HTR-8/SVneo (cell line): Measurements from ENCODE around the gene NNMT.

ENCODE experiments used
- DNase-seq: peaks from one replicate; pipeline ENCODE4 v3.0.0; 2011; ENCODE audit warnings: low spot score, mixed read lengths; ENCODE audit not compliant: insufficient read length
- FAIRE-seq: peaks from 2 replicates; lab custom pipeline; 2011; peaks lifted over from hg19 to GRCh38; lab: Jason Lieb, UNC

The NNMT gene

DNA sequence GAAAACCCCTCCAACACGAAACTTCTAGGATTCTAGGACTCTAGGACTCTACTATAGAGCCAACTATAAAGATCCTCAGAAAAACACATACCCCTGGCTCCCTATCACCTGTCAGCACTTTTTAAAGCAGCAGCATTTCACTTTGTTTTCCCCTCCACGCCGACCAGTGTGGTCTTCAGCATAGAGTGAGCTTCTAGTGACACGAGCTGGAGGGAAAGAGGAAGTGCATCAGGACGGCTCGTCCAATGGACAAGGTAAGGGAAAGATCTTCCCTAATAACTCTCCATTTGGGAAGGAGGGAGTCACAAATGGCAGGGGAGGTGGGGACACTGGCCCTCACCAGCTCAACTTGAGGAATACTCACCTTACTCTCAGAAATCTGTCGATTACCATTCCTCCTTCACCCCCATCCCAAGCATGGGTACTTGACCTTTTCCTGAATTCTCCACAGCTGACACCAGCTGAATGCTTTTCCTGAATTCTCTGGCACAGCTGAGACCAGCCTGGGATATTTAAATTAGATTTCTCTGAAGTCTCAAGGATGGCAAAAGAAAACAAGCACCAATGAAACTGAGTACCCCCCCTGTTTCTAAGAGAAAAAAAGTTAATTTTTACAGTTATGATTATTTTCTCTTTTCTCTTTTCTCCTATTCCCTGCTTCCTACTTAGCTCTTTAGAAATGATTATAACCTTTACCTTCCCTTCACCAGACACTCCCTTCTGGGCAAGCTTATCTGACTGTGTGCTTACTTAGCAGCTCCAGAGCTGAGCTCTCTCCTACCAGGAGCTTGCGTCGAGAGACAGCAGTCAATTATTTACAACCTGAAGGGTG lies 33.3 kb upstream of the NNMT start:
- FAIRE-seq = peak; percentile 79
- peak; percentile 68 for DNase-seq

DNA sequence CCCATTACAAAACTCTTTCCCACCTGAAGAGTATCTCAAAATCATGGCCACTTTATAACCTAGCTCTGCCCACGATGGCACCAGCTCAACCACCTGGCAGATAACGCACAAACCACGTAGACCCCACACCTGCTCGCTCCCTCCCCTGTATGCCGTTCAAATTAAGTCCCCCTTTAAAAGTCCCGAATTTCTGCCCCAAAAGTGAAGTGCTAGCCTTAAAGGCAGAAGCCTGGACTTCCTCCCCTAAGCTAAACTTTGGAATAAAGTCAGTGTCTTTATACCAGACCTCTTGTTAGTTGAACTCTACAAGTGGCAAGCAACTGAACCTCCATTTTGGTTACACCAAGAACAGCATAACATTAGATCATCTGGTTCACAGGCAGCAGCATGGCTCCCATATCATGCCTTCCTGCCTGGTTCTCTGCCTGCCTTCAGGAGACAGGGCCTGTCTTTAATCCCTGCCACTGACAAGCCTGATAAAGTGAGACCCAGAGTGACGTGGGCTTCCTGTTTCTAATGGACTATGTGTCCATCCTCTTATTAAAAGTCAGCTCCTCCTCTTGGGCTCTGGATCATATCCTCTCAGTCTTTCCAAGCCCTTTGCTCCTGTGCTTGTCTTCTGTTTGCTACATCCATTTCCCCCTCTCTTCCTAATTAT lies 32.6 kb upstream of the NNMT start:
- FAIRE-seq (no peak), DNase-seq (no peak)

DNA sequence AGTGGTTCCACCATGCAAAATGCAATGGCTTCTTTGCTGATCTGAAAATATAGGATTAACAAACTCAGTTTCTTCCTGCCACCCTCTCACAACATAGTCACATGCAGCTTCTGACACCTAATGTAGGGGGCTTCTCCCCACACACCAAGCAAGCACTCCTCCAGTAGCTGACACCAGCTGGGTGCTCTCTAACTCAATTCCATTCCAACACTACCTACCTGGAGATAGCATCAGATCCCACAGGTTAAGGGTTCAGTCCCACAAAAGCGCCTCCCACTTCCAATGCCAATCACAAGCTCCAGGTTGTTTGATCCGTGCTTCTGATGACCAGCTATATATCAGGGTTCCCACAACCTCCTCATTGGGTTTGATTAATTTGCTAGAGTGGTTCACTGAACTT lies 31.8 kb upstream of the NNMT start:
- FAIRE-seq (no peak), DNase-seq (no peak)

GRCh38 chr11:114265122-114265878 lies 30.9 kb upstream of the NNMT start:
- FAIRE-seq (no peak), DNase-seq (no peak)

GRCh38 chr11:114269498-114269897 lies 26.7 kb upstream of the NNMT start:
- DNase-seq (no peak), FAIRE-seq (no peak)

DNA sequence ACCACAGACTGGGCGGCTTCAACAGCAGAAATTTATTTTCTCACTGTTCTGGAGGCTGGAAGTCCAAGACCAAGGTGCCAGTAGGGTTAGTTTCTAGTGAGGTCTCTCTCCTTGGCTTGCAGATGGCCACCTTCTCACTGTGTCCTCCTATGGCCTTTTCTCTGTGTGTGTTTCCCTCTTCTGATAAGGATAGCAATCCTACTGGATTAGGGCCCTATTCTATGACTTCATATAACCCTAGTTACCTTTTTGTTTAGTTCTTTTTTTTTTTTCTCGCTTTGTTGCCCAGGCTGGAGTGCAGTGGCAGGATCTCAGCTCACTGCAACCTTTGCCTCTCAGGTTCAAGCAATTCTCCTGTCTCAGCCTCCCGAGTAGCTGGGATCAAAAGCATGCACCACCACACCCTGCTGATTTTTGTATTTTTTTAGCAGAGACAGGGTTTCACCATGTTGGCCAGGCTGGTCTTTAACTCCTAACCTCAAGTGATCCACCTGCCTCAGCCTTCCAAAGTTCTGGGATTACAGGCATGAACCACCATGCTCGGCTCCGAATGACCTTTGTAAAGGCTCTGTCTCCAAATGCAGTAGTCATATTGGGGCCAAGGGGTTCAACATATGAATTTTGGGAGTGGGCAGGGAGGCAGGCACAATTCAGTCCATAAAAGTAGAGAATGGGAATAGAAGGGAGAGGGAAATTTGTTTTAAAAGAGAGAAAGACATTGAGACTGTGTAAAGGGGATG lies 25.5 kb upstream of the NNMT start:
- FAIRE-seq (no peak), DNase-seq (no peak)

- FAIRE-seq (no peak), DNase-seq (no peak)
These were observed 24.9 kb upstream of the NNMT start for GRCh38 chr11:114271316-114271715.

DNA sequence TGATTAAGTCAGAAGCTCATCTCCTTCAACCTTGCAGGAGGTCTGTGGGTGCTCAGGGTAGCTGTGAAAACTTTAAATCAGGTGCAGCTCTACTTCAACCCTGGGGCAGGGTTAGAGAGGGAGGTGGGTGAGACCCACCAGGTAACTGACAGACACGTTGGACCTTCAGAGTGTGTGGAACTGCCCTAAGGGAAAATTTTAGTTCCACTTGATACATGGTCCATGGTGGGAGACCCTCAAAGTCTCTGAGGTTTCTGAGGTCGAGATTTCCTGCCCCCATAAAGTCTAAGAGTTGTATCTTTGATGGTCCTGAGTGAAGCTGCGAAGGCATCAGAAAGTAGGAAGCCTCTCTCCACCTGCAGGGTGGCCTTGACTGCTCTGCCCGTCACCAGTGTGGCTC lies 23.9 kb upstream of the NNMT start:
- DNase-seq (no peak), FAIRE-seq (no peak)

DNA sequence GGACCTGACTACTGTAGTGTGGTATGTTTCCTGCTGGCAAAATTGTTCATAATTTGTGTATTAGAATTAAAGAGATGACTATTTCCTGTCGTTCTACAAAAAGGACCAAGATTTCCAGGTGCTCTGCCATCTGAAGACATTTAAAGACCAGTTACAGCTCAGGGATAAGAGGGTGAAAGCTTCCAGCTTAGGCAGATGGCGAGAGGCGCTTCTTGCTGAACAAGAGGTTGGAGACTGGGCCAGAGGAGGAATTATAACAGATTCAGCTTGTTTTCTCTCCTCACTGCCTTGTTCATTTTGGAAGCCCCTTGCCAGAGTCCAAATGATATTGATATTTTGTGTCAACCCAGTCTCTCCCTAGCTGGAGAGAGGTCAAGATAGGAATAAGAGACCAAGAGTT lies 23.1 kb upstream of the NNMT start:
- FAIRE-seq = no peak
- DNase-seq = no peak

GRCh38 chr11:114273890-114274635 lies 22.1 kb upstream of the NNMT start:
- DNase-seq (no peak), FAIRE-seq (no peak)

DNA sequence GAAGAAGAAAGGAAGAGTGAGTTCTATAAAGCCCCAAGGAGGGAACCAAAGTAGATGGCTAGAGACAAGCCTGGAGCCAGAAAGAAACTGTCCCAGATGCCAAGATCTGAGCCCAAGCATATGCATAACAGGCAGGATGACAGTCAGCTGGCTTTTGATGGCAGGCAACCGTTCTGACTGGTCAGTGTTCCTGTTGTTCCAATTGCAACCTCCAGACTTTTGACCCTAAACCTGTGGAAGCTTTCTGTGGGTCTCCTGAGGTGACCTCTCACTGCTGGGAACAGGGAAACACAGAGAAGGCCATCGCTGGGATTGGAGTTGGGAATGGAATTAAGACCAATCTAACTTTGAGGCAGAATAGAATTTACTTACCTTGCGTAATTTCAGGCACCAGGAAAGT lies 21.6 kb upstream of the NNMT start:
- FAIRE-seq (no peak), DNase-seq (no peak)

DNA sequence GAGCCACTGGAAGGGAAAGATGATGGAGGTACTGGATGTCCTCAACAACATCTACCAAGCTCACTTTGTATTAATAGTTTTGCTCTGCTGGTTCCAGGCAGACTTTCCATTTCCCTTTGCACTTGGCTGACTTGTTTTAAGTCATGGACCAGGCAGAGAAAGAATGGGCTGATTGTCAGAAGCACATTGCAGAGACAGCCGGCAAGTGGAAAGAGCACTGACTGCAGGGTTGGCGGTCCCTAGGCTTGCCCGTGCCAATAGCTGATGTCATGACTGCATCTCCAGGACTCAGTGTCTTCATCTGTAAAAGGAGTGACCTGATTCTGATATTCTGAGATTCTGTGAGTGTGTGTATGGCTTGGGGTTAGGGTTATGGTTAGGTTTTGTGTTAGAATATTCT lies 20.9 kb upstream of the NNMT start:
- FAIRE-seq = no peak
- DNase-seq = no peak

GRCh38 chr11:114276077-114276476 lies 20.1 kb upstream of the NNMT start:
- FAIRE-seq (no peak), DNase-seq (no peak)

- no peak for DNase-seq
- no peak for FAIRE-seq
These were observed 18.4 kb upstream of the NNMT start for GRCh38 chr11:114277637-114278341.

DNA sequence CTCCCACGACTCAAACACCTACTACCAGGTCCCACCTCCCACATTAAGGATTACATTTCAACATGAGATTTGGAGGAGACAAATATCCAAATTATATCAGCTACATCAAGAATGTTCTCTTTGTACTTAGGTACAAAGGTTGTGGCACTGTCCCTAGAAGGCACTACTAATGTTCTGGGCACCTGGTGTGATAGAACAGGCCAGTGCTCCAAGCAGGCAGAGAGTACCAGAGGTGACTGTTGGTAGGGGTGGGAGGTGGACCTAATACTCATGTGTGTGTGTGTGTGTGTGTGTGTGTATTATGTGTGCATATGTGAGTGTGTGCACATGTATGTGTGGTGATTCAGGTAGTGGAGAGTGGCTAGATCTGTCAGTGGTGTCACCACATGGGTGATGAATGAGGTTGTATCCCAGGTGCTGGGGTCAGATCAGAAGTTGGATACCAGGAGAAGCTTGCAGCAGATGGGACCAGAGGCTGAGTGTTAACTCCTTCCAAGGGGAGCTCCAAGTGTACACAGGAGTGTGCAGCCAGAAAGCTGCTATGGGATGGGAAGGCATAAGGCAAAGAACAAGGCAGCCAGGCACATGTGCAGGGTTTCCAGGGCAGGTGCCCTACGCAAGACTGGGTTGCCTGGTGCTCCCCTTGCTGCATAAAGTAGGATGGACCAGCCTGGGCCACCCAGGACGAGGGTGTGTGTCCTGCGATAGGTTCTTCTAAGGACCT lies 17.7 kb upstream of the NNMT start:
- FAIRE-seq (no peak), DNase-seq (no peak)

- FAIRE-seq = no peak
These were observed 16.2 kb upstream of the NNMT start for GRCh38 chr11:114279792-114280546.

GRCh38 chr11:114280696-114281095 lies 15.5 kb upstream of the NNMT start:
- peak; percentile 98 for FAIRE-seq
- DNase-seq = peak; percentile 86

More at GRCh38 chr11:114279792-114280546, 16.2 kb upstream of the NNMT start:
- DNase-seq = no peak
